Parathyroid adenoma (tissue), 2 donors: Measurements from ENCODE around the gene SAG.

Experiments
- H2AFZ ChIP-seq: fragments of 300-600 bp; sonication (generic); one replicate; pipeline ENCODE4 v1.7.0; 2017; ENCODE audit warnings: antibody characterized with exemption, mild to moderate bottlenecking
- H3K27ac ChIP-seq: fragments of 300-600 bp; sonication (generic); one replicate; pipeline ENCODE4 v1.7.0; 2017
- H3K27me3 ChIP-seq: fragments of 300-600 bp; sonication (generic); one replicate; pipeline ENCODE4 v1.7.0; 2017; ENCODE audit warnings: low read length; ENCODE audit not compliant: control insufficient read depth, insufficient read depth
- H3K36me3 ChIP-seq: fragments of 300-600 bp; sonication (generic); one replicate; pipeline ENCODE4 v1.7.0; 2017; ENCODE audit warnings: low read length; ENCODE audit not compliant: control insufficient read depth, insufficient read depth
- H3K4me1 ChIP-seq: fragments of 300-600 bp; sonication (generic); one replicate; pipeline ENCODE4 v1.7.0; 2017; ENCODE audit warnings: control low read depth
- H3K4me2 ChIP-seq: fragments of 300-600 bp; sonication (generic); one replicate; pipeline ENCODE4 v1.7.0; 2017; ENCODE audit warnings: low read length
- H3K4me3 ChIP-seq: fragments of 300-600 bp; sonication (generic); one replicate; pipeline ENCODE4 v1.7.0; 2017; ENCODE audit warnings: low read depth, low read length
- H3K79me2 ChIP-seq: fragments of 300-600 bp; sonication (generic); one replicate; pipeline ENCODE4 v1.7.0; 2017; ENCODE audit warnings: control low read depth
- H3K9ac ChIP-seq: fragments of 300-600 bp; sonication (generic); one replicate; pipeline ENCODE4 v1.7.0; 2017; ENCODE audit warnings: mild to moderate bottlenecking
- H3K9me3 ChIP-seq: fragments of 300-600 bp; sonication (generic); one replicate; pipeline ENCODE4 v1.7.0; 2017; ENCODE audit warnings: low read length; ENCODE audit not compliant: control insufficient read depth
- CTCF ChIP-seq: fragments of 300-600 bp; sonication (generic); IDR thresholded peaks from one replicate; pipeline ENCODE4 v1.7.0; 2017; ENCODE audit warnings: antibody characterized with exemption, mild to moderate bottlenecking
- donor health status: primary hyperparathyroidism.

SAG gene

GRCh38 chr2:233368756-233369155 lies 61.1 kb downstream of the SAG start:
- no peak overlapping the region for H2AFZ ChIP-seq
- H3K27me3 ChIP-seq: no peaks in the 10 kb centered on the region
- TF ChIP-seq CTCF: no peak
- H3K36me3 ChIP-seq: no peaks in the 10 kb centered on the region
- no peak overlapping the region for H3K4me2 ChIP-seq
- H3K27ac ChIP-seq: no peak overlapping the region
- H3K4me3 ChIP-seq: no peak overlapping the region
- H3K9ac ChIP-seq: no peak overlapping the region
- H3K9me3 ChIP-seq: no peaks in the 10 kb centered on the region
- peaks cover 4% of the 10 kb centered on the region for H3K79me2 ChIP-seq
- H3K4me1 ChIP-seq: no peaks in the 10 kb centered on the region

- H3K9ac ChIP-seq: no peak overlapping the region
- H3K27me3 ChIP-seq: no peaks in the 10 kb centered on the region
- no peak overlapping the region for H3K4me3 ChIP-seq
Observed at GRCh38 chr2:233369462-233369861, 61.8 kb downstream of the SAG start.

GRCh38 chr2:233369897-233370685 lies 62.5 kb downstream of the SAG start:
- Histone ChIP-seq H3K9ac (no peak overlapping the region), H3K27ac (no peak overlapping the region)
- TF ChIP-seq CTCF: no peak

More at GRCh38 chr2:233369462-233369861, 61.8 kb downstream of the SAG start:
- H3K9me3 ChIP-seq: no peaks in the 10 kb centered on the region
- H3K79me2 ChIP-seq: peaks cover 4% of the 10 kb centered on the region
- H2AFZ ChIP-seq: no peak overlapping the region
- H3K4me2 ChIP-seq: no peak overlapping the region
- no peaks in the 10 kb centered on the region for H3K4me1 ChIP-seq
- no peak overlapping the region for H3K27ac ChIP-seq
- no peaks in the 10 kb centered on the region for H3K36me3 ChIP-seq
- no peak for TF ChIP-seq CTCF

GRCh38 chr2:233371641-233372040 lies 64.0 kb downstream of the SAG start:
- Histone ChIP-seq H3K27ac (no peak overlapping the region), H3K4me3 (no peak overlapping the region), H3K79me2 (peaks cover 2% of the 10 kb centered on the region), H3K4me1 (no peaks in the 10 kb centered on the region), H3K4me2 (no peak overlapping the region), H3K27me3 (no peaks in the 10 kb centered on the region), H3K36me3 (no peaks in the 10 kb centered on the region), H3K9ac (no peak overlapping the region), H3K9me3 (no peaks in the 10 kb centered on the region), H2AFZ (no peak overlapping the region)
- TF ChIP-seq CTCF: no peak

More at GRCh38 chr2:233369897-233370685, 62.5 kb downstream of the SAG start:
- Histone ChIP-seq H3K36me3 (no peaks in the 10 kb centered on the region), H3K4me1 (no peaks in the 10 kb centered on the region), H3K9me3 (no peaks in the 10 kb centered on the region), H3K27me3 (no peaks in the 10 kb centered on the region), H3K79me2 (peaks cover 4% of the 10 kb centered on the region), H3K4me2 (no peak overlapping the region), H3K4me3 (no peak overlapping the region), H2AFZ (no peak overlapping the region)

GRCh38 chr2:233372855-233373254 lies 65.2 kb downstream of the SAG start:
- no peaks in the 10 kb centered on the region for H3K36me3 ChIP-seq

More at GRCh38 chr2:233372855-233373254, 65.2 kb downstream of the SAG start:
- Histone ChIP-seq H3K4me1 (no peaks in the 10 kb centered on the region), H3K9me3 (no peaks in the 10 kb centered on the region), H3K9ac (no peak overlapping the region), H3K27ac (no peak overlapping the region), H3K4me3 (no peak overlapping the region), H3K27me3 (no peaks in the 10 kb centered on the region), H3K4me2 (no peak overlapping the region), H3K79me2 (peaks cover 5% of the 10 kb centered on the region), H2AFZ (no peak overlapping the region)
- no peak for TF ChIP-seq CTCF
